Astrocyte (in vitro differentiated cells and primary cell): ENCODE results near the gene LILRA1.

Experiments
- CTCF ChIP-seq: IDR thresholded peaks from 2 replicates; pipeline ENCODE4 v1.5.1; 2011; ENCODE audit warnings: low read depth, mild to moderate bottlenecking, inconsistent platforms, low read length, moderate library complexity; ENCODE audit not compliant: insufficient read depth
- EZH2 ChIP-seq: IDR thresholded peaks from 2 replicates; pipeline ENCODE4 v1.6.1; 2012; ENCODE audit warnings: mild to moderate bottlenecking, low read length, inconsistent platforms; ENCODE audit not compliant: insufficient read depth

DNA sequence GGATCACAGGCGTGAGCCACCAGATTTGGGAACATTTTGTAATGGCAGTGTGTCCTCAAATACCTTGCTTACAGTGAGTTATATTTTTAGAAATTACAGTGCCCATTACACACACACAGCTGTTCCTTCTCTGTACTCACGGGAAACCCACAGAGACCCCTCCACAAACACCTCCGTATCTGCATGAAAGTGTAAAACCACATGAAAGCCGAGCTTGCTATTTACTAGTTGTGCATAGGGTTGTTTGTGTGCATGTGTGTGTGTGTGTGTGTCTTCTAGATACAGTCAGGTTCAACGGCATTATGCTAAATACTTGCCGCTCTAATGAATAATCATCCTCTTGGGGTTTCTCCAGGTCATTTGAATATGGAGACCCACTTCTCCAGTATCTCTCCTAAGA is 42.1 kb upstream of the LILRA1 start:
- TF ChIP-seq EZH2 = no peak
- no peak for TF ChIP-seq CTCF
